K562 (cell line): ENCODE data around the gene LMNA. TPM values are rescaled to one million over a fixed set of nuclear protein-coding genes. Genes with fewer than 3 reads are reported as not detected.
A peak's percentile ranks its signal among the peaks of the same experiment; 100 is the strongest.

Experiments
- ARHGAP35 ChIP-seq: fragments of 450-650 bp; IDR thresholded peaks from 2 replicates; pipeline ENCODE4 v1.6.1; 2018; ENCODE audit not compliant: partially characterized antibody
- CBX8 ChIP-seq: fragments of 200-600 bp; sonication (generic); IDR thresholded peaks from 2 replicates; pipeline ENCODE4 v1.6.1; 2012; ENCODE audit warnings: borderline replicate concordance, mixed run types, low read depth, mild to moderate bottlenecking, moderate library complexity, mixed read lengths, low read length, control low read depth, inconsistent platforms; ENCODE audit not compliant: poor library complexity, severe bottlenecking; ENCODE audit errors: extremely low read depth
- FOS ChIP-seq: IDR thresholded peaks from 3 replicates; pipeline ENCODE4 v1.6.1; 2011; ENCODE audit not compliant: insufficient read length; ENCODE audit errors: extremely low read depth
- RFX5 ChIP-seq: IDR thresholded peaks from 2 replicates; pipeline ENCODE4 v1.6.1; 2011; ENCODE audit warnings: low read depth, mild to moderate bottlenecking, improper control_type of control experiment, low read length
- SMARCE1 ChIP-seq: fragments of 450-650 bp; IDR thresholded peaks from 2 replicates; pipeline ENCODE4 v1.7.1; 2016; ENCODE audit warnings: mild to moderate bottlenecking
- ZBTB17 ChIP-seq: fragments of 450-650 bp; formaldehyde crosslinking; IDR thresholded peaks from 2 replicates; pipeline ENCODE4 v1.4.0; 2020; ENCODE audit warnings: mild to moderate bottlenecking
- ZNF121 ChIP-seq: sonication (generic); formaldehyde crosslinking; conservative IDR thresholded peaks from 2 replicates; pipeline ENCODE4 v1.8.0; 2022; ENCODE audit warnings: missing genetic modification reagents
- ZSCAN29 ChIP-seq: fragments of 450-650 bp; IDR thresholded peaks from 2 replicates; pipeline ENCODE4 v1.6.1; 2017
- polyA plus RNA-seq, 8 experiments: library from polyadenylated mRNA; depleted of rRNA in 4 of 8; stranded (reverse) in 5 of 8; unstranded in 3 of 8; fragments of >200 nt; fragmentation: Nextera tagmentation in 2 of 8; fragmentation: Illumina TruSeq in 1 of 8; extraction: Ambion mirVana in 2 of 8; extraction: Trizol in 1 of 8; gene quantifications; 2 replicates each; pipeline versions ENCODE4 v1.2.1 to v1.2.3, GENCODE V29; 2011 to 2014; ENCODE audit warnings: inconsistent platforms in 1 of 8, missing spikeins in 1 of 8
- total RNA-seq, 7 experiments: library from RNA; depleted of rRNA in 6 of 7; stranded (reverse); fragments of >200 nt in 6 of 7; fragmentation: Illumina TruSeq in 2 of 7; extraction: Trizol in 2 of 7; gene quantifications; 2 replicates each; pipeline versions ENCODE4 v1.2.1 to v1.2.3, GENCODE V29; 2011 to 2021; ENCODE audit warnings: low replicate concordance in 1 of 7
- TF ChIP-seq, protein P1 (sequence below), 2 experiments: fragments of 450-650 bp; IDR thresholded peaks; 2 replicates each; pipeline ENCODE4 v1.6.1; 2016; ENCODE audit warnings: mild to moderate bottlenecking in 2 of 2, borderline replicate concordance in 1 of 2, low read depth in 1 of 2, moderate library complexity in 1 of 2
- TF ChIP-seq, protein P2 (sequence below): sonication (generic); formaldehyde crosslinking; IDR thresholded peaks from 2 replicates; pipeline ENCODE4 v1.8.1; 2023; ENCODE audit warnings: mild to moderate bottlenecking, missing genetic modification reagents
- TF ChIP-seq, protein P3 (sequence below), 3 experiments: fragments of 200-800 bp in 1 of 3; sonication (Bioruptor generic) in 1 of 3; sonication (generic) in 1 of 3; formaldehyde crosslinking in 1 of 3; IDR thresholded peaks; 2 replicates each; pipeline versions ENCODE4 v1.6.1 to v1.8.0; 2016 to 2022; ENCODE audit warnings: mild to moderate bottlenecking in 2 of 3, missing compliant biosample characterization in 2 of 3, missing genetic modification characterization in 2 of 3, missing genetic modification reagents in 1 of 3

The LMNA gene
- total and polyA plus RNA-seq, 9 of the 15 experiments (the other 6 are each of a cell fraction or from before 2014, with no cell fraction given), result 1.00 to 347 (median 88.2) TPM

DNA sequence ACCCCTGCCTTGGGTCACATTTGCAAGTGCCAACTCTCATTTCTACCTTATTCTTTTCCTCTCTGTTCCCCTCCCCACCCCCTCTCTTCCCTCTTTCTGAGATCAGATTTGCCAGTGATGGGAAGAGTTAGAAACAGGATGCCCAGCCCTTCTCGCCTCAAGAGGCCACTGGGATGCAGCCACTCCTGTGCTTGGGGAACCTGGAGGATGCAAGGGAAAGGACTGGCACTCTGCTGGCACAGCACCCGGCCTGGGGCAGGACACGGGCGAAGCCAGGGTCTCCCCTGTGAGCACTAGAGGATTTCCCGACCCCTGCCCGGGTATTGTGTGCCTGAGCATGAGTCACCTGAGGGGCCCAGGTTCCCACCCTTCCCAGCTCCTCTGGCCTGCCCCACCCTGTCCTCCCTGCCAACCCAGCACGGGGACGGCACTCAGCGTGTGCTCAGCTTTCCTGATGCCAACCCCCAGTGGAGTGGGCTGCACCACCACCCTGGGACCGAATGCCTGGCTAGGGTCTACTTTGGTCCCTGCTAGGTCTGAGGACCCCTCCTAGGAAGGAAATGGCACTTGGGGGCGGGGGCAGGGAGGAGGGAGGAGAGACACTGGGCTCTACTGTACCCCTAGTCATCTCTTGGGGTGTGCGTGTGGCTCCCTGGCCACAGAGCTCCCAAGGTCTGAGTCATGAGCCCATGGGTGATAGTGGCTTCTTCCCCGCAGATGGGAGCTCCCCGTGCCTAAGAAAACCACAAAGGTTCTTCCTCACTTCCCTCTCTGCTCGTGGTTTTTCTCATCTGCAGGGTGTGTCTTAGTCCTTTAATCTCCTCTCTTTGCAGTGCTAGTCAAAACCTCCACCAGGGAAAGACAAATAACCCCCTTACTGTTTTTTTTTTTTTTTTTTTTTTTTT, 12.4 kb downstream of the LMNA start (continued):
- no peak for TF ChIP-seq ZSCAN29
- TF ChIP-seq CBX8, result no peak
- TF ChIP-seq FOS, result peak; percentile 12
- TF ChIP-seq, protein P1, sequence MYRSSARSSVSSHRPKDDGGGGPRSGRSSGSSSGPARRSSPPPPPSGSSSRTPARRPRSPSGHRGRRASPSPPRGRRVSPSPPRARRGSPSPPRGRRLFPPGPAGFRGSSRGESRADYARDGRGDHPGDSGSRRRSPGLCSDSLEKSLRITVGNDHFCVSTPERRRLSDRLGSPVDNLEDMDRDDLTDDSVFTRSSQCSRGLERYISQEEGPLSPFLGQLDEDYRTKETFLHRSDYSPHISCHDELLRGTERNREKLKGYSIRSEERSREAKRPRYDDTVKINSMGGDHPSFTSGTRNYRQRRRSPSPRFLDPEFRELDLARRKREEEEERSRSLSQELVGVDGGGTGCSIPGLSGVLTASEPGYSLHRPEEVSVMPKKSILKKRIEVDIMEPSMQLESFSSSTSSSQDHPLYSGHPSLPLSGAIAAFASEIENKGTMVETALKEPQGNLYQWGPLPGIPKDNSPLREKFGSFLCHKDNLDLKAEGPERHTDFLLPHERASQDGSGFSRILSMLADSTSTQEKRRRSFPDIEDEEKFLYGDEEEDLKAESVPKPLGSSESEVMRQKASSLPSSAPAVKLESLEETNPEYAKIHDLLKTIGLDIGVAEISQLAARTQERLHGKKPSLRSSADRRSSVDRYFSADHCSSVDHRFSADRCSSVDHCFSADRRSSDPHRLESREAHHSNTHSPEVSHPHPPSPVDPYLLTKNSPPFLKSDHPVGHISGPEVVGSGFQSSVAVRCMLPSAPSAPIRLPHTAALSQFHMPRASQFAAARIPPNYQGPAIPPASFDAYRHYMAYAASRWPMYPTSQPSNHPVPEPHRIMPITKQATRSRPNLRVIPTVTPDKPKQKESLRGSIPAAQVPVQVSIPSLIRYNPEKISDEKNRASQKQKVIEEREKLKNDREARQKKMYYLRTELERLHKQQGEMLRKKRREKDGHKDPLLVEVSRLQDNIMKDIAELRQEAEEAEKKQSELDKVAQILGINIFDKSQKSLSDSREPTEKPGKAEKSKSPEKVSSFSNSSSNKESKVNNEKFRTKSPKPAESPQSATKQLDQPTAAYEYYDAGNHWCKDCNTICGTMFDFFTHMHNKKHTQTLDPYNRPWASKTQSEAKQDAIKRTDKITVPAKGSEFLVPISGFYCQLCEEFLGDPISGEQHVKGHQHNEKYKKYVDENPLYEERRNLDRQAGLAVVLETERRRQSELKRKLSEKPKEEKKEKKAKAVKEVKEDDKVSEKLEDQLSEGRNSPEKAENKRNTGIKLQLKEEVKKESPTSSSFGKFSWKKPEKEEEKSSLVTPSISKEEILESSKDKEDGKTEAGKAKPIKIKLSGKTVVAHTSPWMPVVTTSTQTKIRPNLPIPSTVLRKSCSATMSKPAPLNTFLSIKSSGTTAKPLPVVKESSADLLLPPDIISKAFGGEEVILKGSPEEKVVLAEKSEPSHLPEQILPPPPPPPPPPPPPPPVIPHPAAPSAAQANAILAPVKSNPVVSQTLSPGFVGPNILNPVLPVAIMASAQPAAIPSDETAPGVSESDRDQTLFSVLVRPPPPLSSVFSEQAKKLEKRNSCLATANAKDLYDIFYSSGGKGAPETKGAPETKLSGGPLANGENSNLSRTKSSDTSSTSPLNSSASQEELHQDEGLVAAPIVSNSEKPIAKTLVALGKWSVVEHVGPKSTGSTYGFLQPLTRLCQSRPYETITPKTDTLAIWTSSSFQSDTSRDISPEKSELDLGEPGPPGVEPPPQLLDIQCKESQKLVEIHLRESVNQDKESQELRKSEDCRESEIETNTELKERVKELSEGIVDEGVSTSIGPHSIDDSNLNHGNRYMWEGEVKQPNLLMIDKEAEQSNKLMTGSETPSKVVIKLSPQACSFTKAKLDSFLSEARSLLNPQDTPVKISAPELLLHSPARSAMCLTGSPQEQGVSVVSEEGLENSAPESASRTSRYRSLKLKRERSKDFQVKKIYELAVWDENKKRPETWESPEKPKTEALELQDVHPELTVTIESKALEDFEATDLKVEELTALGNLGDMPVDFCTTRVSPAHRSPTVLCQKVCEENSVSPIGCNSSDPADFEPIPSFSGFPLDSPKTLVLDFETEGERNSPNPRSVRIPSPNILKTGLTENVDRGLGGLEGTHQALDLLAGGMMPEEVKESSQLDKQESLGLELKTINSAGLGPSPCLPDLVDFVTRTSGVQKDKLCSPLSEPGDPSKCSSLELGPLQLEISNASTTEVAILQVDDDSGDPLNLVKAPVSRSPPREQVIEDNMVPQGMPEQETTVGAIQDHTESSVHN (IDR thresholded peaks at IDR 0.05; ENCODE audit: borderline replicate concordance in 1 of 2, low read depth in 1 of 2), result peak in 1 of 2 experiments; percentile 73; a peak in 1 of 4 replicates
- TF ChIP-seq, protein P2, sequence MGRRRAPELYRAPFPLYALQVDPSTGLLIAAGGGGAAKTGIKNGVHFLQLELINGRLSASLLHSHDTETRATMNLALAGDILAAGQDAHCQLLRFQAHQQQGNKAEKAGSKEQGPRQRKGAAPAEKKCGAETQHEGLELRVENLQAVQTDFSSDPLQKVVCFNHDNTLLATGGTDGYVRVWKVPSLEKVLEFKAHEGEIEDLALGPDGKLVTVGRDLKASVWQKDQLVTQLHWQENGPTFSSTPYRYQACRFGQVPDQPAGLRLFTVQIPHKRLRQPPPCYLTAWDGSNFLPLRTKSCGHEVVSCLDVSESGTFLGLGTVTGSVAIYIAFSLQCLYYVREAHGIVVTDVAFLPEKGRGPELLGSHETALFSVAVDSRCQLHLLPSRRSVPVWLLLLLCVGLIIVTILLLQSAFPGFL (CRISPR knock-in tag), result no peak
- TF ChIP-seq ZBTB17 (CRISPR knock-in tag), result 0 out of 2 replicates have a peak, but pooled peaks have one; percentile 6
- TF ChIP-seq RFX5, result no peak
- no peak for TF ChIP-seq ARHGAP35
- TF ChIP-seq ZNF121 (CRISPR knock-in tag), result 0 out of 2 replicates have a peak, but pooled peaks have one; percentile 13
- TF ChIP-seq SMARCE1, result peak; percentile 85
- TF ChIP-seq, protein P3, sequence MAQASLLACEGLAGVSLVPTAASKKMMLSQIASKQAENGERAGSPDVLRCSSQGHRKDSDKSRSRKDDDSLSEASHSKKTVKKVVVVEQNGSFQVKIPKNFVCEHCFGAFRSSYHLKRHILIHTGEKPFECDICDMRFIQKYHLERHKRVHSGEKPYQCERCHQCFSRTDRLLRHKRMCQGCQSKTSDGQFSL (CRISPR knock-in tag; IDR thresholded peaks at IDR 0.05), result 0 out of 2 replicates have a peak, but pooled peaks have one; percentile 53
- TF ChIP-seq, protein P3 (tag; IDR thresholded peaks at IDR 0.05), result no peak
